ENCODE results near the gene MIEF1.
A peak's percentile ranks its signal among the peaks of the same experiment; 100 is the strongest.
"Not testable (repeated sequence)": the region's sequence is repeated elsewhere in the genome, so short reads cannot be mapped to it uniquely, and the experiment has no call there.

MIEF1 gene

GRCh38 chr22:39490966-39491680 is 11.0 kb upstream of the MIEF1 start:
- no peak for DNase-seq

- no peak for DNase-seq
Measured at GRCh38 chr22:39491696-39492095, 10.4 kb upstream of the MIEF1 start.

DNA sequence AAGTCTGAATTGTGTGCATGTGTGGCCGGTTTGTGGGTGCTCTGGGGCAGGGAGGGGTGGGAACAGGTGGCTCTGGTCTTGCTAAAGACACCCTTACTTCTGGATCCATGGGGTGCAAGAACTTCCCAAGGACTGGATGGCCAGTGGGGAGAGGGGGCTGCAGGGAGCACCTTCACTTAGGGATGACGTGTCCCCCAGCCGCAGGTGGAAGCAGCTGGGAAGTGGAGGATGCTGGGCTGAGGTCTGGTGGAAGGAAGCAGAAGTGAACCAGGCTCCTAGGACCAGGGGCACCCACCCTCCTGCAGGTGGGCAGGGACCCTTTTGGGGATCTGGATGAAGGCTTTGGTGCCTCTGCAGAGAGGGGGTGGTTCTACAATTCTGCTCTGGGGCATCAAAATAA is 9.9 kb upstream of the MIEF1 start:
- no peak for DNase-seq

- no peak for DNase-seq
Measured at GRCh38 chr22:39493759-39494158, 8.3 kb upstream of the MIEF1 start.

DNA sequence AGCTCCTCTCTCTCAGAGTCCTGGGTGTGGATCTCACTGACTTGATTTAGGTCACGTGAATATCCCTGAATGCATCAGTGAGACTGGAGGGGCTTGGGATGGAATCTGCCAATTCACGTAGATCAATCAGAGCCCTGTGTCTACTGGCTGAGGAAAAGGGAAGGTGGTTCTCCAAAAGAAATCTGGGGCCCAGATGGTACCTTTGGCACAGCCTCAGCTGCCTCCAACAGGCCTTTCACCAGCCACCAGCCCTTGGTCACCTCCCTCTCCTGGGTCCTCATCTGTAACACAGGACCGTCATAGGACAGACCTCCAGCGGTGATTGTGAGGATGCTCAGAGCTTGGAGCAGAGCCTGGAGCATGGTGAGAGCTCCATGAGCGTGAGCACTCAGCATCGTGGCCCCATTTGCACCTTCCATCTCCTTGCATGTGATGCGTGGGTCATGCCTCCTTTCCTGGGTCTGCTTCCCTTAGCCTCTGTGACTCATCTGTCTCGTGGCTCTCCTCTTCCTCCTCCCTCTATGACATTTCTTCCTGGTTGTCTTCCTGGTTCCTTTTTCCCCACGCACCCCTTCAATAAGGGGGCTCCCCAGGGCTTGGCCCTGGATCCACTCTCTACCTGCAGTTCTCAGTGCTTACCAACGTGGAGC is 7.5 kb upstream of the MIEF1 start:
- no peak for DNase-seq

GRCh38 chr22:39496131-39496838 is 5.8 kb upstream of the MIEF1 start:
- DNase-seq, result peak; percentile 68

- DNase-seq, result no peak
Measured at GRCh38 chr22:39497429-39497828, 4.7 kb upstream of the MIEF1 start.

- DNase-seq, result peak; percentile 24
Measured at GRCh38 chr22:39498368-39498767, 3.7 kb upstream of the MIEF1 start.

DNA sequence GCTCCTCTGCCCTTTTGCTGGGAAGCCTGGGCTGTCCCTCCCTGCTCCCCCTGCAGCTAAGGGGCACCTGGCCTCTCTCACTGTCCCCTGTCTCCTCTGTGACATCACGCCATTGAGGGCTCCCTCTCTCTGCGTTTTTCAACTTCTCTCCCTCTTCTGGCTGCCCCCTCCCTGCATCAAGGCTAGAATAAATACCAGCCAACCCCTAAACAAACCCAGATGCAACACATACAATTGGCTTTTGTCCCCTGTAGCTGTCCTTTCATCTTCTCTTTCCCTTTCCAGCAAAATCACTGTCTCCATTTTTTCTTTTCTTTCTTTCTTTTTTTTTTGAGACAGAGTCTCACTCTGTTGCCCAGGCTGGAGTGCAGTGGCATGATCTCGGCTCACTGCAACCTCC is 3.3 kb upstream of the MIEF1 start:
- no peak for DNase-seq

- DNase-seq, result no peak
Measured at GRCh38 chr22:39500101-39500500, 2.0 kb upstream of the MIEF1 start.

- DNase-seq, result no peak
Measured at GRCh38 chr22:39501644-39502108, 414 bp upstream of the MIEF1 start.

DNA sequence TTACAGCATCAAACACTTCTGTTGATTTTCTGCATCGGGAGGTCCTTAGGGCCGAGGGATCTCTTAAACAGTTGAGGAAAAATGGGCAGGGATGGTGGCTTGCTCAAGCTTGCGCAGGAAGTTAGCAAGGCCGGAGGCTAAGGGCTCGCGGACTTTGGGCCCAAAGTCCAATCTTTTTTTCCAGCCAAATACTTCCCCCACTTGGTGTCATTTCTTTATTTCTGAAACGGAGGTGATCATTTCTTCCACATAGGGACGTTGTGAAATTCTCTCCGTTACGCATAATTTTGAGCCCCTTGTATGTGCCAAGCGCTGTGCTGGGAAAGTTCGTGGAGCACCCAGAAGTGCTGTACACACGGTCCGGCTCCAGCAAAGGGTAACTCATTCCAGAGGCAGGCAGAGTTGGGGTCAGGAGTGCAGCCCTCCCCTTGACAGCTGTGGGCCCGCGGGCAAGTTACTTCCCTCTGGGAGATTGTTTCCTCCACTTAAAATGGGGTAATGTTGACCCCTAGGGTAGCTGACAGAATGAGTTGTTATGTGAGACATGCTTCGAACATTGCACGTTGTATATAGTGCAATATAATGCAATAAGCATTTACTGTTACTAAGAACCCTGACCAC is 809 bp downstream of the MIEF1 start:
- DNase-seq, result no peak

DNA sequence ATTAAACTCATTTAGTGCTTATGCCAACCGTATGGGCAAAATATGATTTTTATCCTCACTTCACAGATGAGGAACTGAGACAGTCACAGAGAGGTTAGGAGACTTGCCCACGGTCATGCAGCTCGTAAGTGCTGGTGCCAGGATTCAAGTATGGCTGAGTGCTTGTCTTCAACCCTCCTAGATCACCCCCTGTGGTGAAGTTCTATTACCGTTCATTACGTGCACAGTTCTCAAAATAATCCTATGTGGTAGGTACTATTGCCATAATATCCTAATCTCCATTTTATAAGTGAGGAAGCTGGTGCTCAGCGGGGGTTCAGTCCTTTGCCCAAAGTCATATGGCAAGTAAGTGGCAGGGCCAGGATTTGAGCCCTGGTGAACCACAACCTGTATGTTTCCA is 1.5 kb downstream of the MIEF1 start:
- DNase-seq, result no peak

DNA sequence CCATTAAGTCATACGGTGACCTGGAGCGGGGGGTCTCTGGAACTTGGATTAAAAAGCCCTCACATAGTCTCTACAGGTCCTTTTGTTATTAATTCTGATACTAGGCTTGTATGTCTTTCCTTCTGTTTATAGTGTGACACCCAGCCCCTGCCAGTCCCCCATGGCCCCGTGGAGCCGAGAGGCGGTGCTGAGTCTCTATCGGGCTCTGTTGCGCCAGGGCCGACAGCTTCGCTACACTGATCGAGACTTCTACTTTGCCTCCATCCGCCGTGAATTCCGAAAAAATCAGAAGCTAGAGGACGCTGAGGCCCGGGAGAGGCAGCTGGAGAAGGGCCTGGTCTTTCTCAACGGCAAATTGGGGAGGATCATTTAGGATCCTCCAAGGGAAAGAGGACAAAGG is 2.0 kb downstream of the MIEF1 start:
- no peak for DNase-seq

DNA sequence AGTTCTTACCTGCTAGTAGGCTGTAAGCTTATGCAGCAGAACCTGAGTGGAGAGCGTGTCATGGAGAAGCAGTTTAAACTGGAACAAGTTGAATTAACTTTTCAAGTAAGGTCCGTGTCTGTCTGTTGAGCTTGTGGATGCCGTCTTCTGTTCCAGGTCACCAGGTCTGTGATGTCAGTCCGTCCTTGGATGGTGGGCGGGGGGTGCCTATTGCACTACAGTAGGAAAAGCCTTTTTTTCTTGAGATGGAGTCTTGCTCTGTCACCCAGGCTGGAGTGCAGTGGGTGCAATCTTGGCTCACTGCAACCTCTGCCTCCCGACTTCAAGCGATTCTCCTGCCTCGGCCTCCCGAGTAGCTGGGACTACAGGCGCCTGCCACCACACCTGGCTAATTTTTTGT is 4.9 kb downstream of the MIEF1 start:
- DNase-seq, result not testable (repeated sequence)

DNA sequence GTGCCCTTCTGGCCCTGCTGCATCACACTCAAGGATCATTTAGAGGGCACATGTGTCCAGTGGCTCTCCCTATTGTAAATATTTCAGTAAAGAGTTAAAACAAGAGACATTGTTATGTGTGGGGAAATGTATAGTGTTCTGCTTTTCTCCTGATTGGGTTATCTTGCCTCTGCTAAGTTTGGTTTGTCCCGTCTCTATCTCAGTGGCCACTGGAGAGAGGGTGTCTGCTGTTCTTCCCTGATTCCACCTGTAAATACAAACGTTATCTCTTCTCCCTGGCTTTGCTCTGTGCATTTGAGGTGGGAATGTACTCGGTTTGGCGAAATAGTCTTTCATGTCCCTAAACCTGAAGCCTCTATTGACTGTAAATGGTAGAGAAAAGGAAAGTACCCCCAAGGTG is 6.3 kb downstream of the MIEF1 start:
- no peak for DNase-seq

GRCh38 chr22:39510529-39511149 is 8.5 kb downstream of the MIEF1 start:
- no peak for DNase-seq

DNA sequence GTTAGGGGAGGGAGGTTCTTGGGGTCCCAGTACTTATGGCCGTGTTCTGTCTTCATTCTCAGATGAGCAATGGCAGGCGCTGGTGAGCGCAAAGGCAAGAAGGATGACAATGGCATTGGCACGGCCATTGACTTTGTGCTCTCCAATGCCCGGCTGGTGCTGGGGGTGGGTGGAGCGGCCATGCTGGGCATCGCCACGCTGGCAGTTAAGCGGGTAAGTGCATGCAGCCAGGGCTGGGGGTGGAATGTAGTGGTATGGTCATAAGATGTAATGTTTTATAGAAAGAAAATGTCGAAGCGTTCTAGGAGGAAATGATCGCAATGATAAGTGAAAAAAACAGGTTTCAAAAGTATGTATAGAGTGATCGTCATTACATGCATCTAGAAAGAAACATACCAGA is 9.1 kb downstream of the MIEF1 start:
- no peak for DNase-seq

DNA sequence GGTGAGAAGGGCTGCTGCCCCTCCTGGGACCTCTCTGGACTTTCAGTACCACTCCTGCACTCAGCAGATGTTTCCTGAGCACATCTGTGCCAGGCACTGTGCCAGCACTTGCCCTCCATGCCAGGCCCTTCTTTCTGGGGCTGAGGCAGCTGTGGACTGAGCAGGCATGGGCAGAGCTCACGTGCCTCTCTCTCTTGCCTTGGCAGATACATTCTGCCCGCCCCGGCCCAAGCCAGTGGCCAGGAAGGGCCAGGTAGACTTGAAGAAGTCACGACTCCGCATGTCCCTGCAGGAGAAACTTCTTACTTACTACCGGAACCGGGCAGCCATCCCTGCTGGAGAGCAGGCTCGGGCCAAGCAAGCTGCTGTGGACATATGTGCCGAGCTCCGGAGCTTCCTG is 9.9 kb downstream of the MIEF1 start:
- no peak for DNase-seq

GRCh38 chr22:39513791-39514190 is 11.7 kb downstream of the MIEF1 start:
- no peak for DNase-seq

GRCh38 chr22:39514373-39514973 is 12.4 kb downstream of the MIEF1 start:
- DNase-seq, result no peak

DNA sequence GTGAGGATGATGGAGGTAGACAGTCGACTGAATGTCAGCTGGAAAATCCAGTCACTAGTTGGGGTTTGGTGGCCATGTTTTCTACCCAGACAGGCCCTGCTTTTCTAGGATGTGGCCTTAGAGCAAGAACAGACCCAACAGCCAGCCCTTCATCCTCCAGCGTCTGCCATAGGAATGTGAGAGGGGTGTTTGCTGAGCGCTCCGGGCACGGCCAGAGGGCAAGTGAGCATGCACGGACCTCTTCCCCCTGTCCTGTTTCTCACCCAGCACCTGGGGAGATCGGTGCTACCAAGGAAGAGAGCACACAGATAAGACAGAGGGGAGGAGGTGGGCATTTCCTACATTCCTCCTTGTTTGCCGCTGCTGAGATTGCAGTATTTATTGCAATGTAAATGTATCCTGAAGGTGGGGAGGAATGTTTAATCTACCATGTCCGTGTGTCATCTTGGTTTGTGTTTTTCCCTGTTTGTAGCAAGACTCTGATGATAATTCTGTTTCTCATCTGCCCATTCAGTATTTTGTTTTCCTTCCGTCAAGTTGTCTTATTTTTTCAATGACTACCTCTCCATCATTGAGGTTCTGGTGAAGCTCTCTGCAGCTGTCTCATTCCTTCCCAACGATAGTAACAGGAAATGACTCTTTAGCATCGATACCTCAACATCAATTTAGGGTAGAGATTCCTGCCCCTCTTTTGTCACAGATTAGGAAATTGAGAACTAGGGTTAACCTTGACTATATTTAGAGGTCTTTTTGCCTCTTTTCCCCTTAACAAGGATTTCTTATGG is 13.4 kb downstream of the MIEF1 start:
- DNase-seq, result no peak

All from NCI-H1436 (cell line).